ENCODE data around the gene DMRTB1. TPM values are rescaled to one million over a fixed set of nuclear protein-coding genes. Genes with fewer than 3 reads are reported as not detected.

DMRTB1 gene
- total RNA-seq, 6 experiments from 2014 or later, result not detected

GRCh38 chr1:53513846-53514245 lies 54.6 kb downstream of the DMRTB1 start:
- Histone ChIP-seq H3K36me3 (no peaks in the 10 kb centered on the region), H3K27ac (no peak overlapping the region), H3K9me3 (no peaks in the 10 kb centered on the region), H3K27me3 (no peaks in the 10 kb centered on the region), H3K4me3 (no peak overlapping the region), H3K4me1 (no peaks in the 10 kb centered on the region)
- no peak for DNase-seq
- intact Hi-C loops (cut with DNase I), result no loop called here
- no peak for ATAC-seq
- WGBS (ENCODE audit: insufficient coverage, low coverage, low lambda C conversion rate, missing lambda C conversion rate), result no CpG with 5 or more reads among the region's 7 CpGs
- no peak for TF ChIP-seq CTCF (IDR thresholded peaks at IDR 0.05)
- no peak for TF ChIP-seq POLR2A (IDR thresholded peaks at IDR 0.05)

GRCh38 chr1:53514436-53514835 lies 55.2 kb downstream of the DMRTB1 start:
- Histone ChIP-seq H3K27me3 (no peaks in the 10 kb centered on the region), H3K4me1 (no peaks in the 10 kb centered on the region), H3K27ac (no peak overlapping the region), H3K4me3 (no peak overlapping the region), H3K9me3 (no peaks in the 10 kb centered on the region), H3K36me3 (no peaks in the 10 kb centered on the region)
- TF ChIP-seq CTCF (IDR thresholded peaks at IDR 0.05), result no peak
- no peak for TF ChIP-seq POLR2A (IDR thresholded peaks at IDR 0.05)
- DNase-seq, result no peak
- ATAC-seq, result no peak
- no CpG with 5 or more reads among the region's 10 CpGs for WGBS (ENCODE audit: insufficient coverage, low coverage, low lambda C conversion rate, missing lambda C conversion rate)
- intact Hi-C loops (cut with DNase I), result no loop called here

GRCh38 chr1:53516181-53516580 lies 57.0 kb downstream of the DMRTB1 start:
- Histone ChIP-seq H3K4me1 (no peaks in the 10 kb centered on the region), H3K9me3 (no peaks in the 10 kb centered on the region), H3K36me3 (no peaks in the 10 kb centered on the region), H3K27me3 (no peaks in the 10 kb centered on the region), H3K4me3 (no peak overlapping the region), H3K27ac (no peak overlapping the region)
- TF ChIP-seq CTCF (IDR thresholded peaks at IDR 0.05) (no peak), POLR2A (IDR thresholded peaks at IDR 0.05) (no peak)
- 100% methylated on average over 3 of the region's 7 CpGs for WGBS (ENCODE audit: insufficient coverage, low coverage, low lambda C conversion rate, missing lambda C conversion rate)
- ATAC-seq, result no peak
- no peak for DNase-seq
- intact Hi-C loops (cut with DNase I), result no loop called here

Other genes starting within 250 kb of the DMRTB1 start
- gene CZIB, start 238.8 kb upstream of the DMRTB1 start, total RNA-seq, result 10 to 100 TPM; 20.6 to 28.8 (median 24.2) TPM
- gene MAGOH, start 220.9 kb upstream of the DMRTB1 start, total RNA-seq, result 10 to 100 TPM; 10.9 to 28.1 (median 19.4) TPM
- gene LRP8, start 131.3 kb upstream of the DMRTB1 start, total RNA-seq, result 1 to 10 TPM in 2 of 6 experiments, under 1 TPM in 4; 0.21 to 1.2 (median 0.56) TPM

All from right lobe of liver (tissue), 6 donors.